Progenitor cell of endocrine pancreas (in vitro differentiated cells): ENCODE results near the gene SLC17A9. TPM values are rescaled to one million over a fixed set of nuclear protein-coding genes. Genes with fewer than 3 reads are reported as not detected.
A peak's percentile ranks its signal among the peaks of the same experiment; 100 is the strongest.

Experiments used
- DNase-seq: peaks from one replicate; pipeline ENCODE4 v3.0.0; 2021; ENCODE audit warnings: low spot score; ENCODE audit not compliant: unreplicated experiment
- H3K27ac Mint-ChIP-seq: 2 replicates; pipeline ENCODE4 v1.8.0; 2021; ENCODE audit warnings: mild to moderate bottlenecking, moderate library complexity, mixed read lengths
- H3K27me3 Mint-ChIP-seq: 2 replicates; pipeline ENCODE4 v1.8.0; 2021; ENCODE audit warnings: mixed read lengths
- H3K36me3 Mint-ChIP-seq: 2 replicates; pipeline ENCODE4 v1.8.0; 2022; ENCODE audit warnings: mixed read lengths; ENCODE audit not compliant: insufficient read depth
- H3K4me1 Mint-ChIP-seq: 2 replicates; pipeline ENCODE4 v1.8.0; 2021; ENCODE audit warnings: low read depth, mixed read lengths
- H3K4me3 Mint-ChIP-seq: 2 replicates; pipeline ENCODE4 v1.8.0; 2021; ENCODE audit warnings: low read depth, mild to moderate bottlenecking, moderate library complexity, mixed read lengths
- H3K9me3 Mint-ChIP-seq: 2 replicates; pipeline ENCODE4 v1.8.0; 2021; ENCODE audit warnings: low read depth, mixed read lengths
- CTCF ChIP-seq: fragments of 200-600 bp; sonication (generic); IDR thresholded peaks from one replicate; pipeline ENCODE4 v1.5.0; 2021; ENCODE audit warnings: antibody characterized with exemption, mild to moderate bottlenecking; ENCODE audit not compliant: unreplicated experiment
- total RNA-seq: library from RNA; stranded (reverse); gene quantifications from 2 replicates; pipeline ENCODE4 v1.2.1, GENCODE V29; 2021

SLC17A9 gene
- total RNA-seq, 1 donor from 2014 or later = 8.0 TPM

- H3K4me3 Mint-ChIP-seq = no peak overlapping the region
- no peak for DNase-seq
- H3K9me3 Mint-ChIP-seq = peaks cover under 1% of the 10 kb centered on the region
- peaks cover 68% of the 10 kb centered on the region for H3K27me3 Mint-ChIP-seq
- no peak overlapping the region for H3K27ac Mint-ChIP-seq
- no peak for TF ChIP-seq CTCF
- peaks cover 3% of the 10 kb centered on the region for H3K4me1 Mint-ChIP-seq
- no peaks in the 10 kb centered on the region for H3K36me3 Mint-ChIP-seq
These were observed 55.4 kb downstream of the SLC17A9 start for GRCh38 chr20:63007646-63008488.

GRCh38 chr20:63008541-63009044 is 56.1 kb downstream of the SLC17A9 start:
- peaks cover 3% of the 10 kb centered on the region for H3K4me1 Mint-ChIP-seq
- no peak for TF ChIP-seq CTCF
- no peak for DNase-seq
- peaks cover 68% of the 10 kb centered on the region for H3K27me3 Mint-ChIP-seq
- H3K9me3 Mint-ChIP-seq = peaks cover 6% of the 10 kb centered on the region
- no peaks in the 10 kb centered on the region for H3K36me3 Mint-ChIP-seq
- no peak overlapping the region for H3K27ac Mint-ChIP-seq
- no peak overlapping the region for H3K4me3 Mint-ChIP-seq

- Mint-ChIP-seq H3K27ac (no peak overlapping the region), H3K9me3 (peaks cover 9% of the 10 kb centered on the region), H3K36me3 (no peaks in the 10 kb centered on the region), H3K4me1 (peaks cover 3% of the 10 kb centered on the region), H3K4me3 (no peak overlapping the region), H3K27me3 (peaks cover 68% of the 10 kb centered on the region)
- peak; percentile 92 for TF ChIP-seq CTCF
- DNase-seq = peak; percentile 84
These were observed 56.8 kb downstream of the SLC17A9 start for GRCh38 chr20:63009045-63009961.

GRCh38 chr20:63009988-63010769 is 57.7 kb downstream of the SLC17A9 start:
- H3K27me3 Mint-ChIP-seq = peaks cover 72% of the 10 kb centered on the region
- no peak overlapping the region for H3K4me3 Mint-ChIP-seq
- DNase-seq = no peak
- TF ChIP-seq CTCF = no peak
- H3K36me3 Mint-ChIP-seq = no peaks in the 10 kb centered on the region
- peaks cover 6% of the 10 kb centered on the region for H3K4me1 Mint-ChIP-seq
- H3K27ac Mint-ChIP-seq = no peak overlapping the region
- peaks cover 9% of the 10 kb centered on the region for H3K9me3 Mint-ChIP-seq
